Lower leg skin (tissue), 3 donors: ENCODE measurements around the gene FBRSL1.

ENCODE experiments used
- CTCF ChIP-seq, 3 donors: fragments of 450-650 bp; IDR thresholded peaks; one replicate each; pipeline ENCODE4 v1.5.1; 2016; ENCODE audit warnings: antibody characterized with exemption in 3 of 3, mild to moderate bottlenecking in 3 of 3, moderate library complexity in 2 of 3
- POLR2A ChIP-seq, 2 donors: fragments of 450-650 bp; IDR thresholded peaks; one replicate each; pipeline ENCODE4 v1.6.1; 2016 to 2017; ENCODE audit warnings: antibody characterized with exemption in 2 of 2, mild to moderate bottlenecking in 1 of 2, moderate library complexity in 1 of 2

- TF ChIP-seq CTCF (IDR thresholded peaks at IDR 0.05) (no peak), POLR2A (IDR thresholded peaks at IDR 0.05) (no peak)
These were observed 17.9 kb downstream of the FBRSL1 start for GRCh38 chr12:132507656-132508490.
